Activated CD4-positive, alpha-beta T cell treated with anti-CD3 and anti-CD28 coated beads, Interleukin-10, Interleukin-2, amounts not matched to agents 100 ng/mL and 50 ng/mL, durations not matched to agents 16 hours and 8 hours (primary cell): ENCODE measurements around the gene HCRT.

Experiments
- DNase-seq: peaks from one replicate; pipeline ENCODE4 v3.0.0-alpha.2; 2020

Gene HCRT

GRCh38 chr17:42136654-42137051, 48.6 kb downstream of the HCRT start:
- no peak for DNase-seq

- no peak for DNase-seq
Observed at GRCh38 chr17:42135664-42136653, 49.3 kb downstream of the HCRT start.

DNA sequence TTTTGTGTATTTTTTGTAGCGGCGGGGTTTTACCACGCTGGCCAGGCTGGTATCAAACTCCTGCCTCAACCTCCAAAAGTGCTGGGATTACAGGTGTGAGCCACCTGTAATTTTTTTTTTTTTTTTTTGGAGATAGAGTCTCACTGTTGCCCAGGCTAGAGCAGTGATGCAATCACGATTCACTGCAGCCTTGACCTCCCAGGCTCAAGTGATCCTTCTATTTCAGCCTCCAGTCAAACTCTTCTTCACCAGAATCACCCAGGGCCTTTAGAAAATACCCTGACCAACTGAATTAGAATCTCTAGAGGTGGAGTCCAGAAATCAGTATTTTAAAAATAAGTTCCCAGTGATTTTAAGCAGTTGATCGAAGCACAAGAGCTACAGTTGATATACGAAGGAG, 50.1 kb downstream of the HCRT start:
- DNase-seq, result no peak
